ENCODE measurements around the gene GRM4. TPM values are rescaled to one million over a fixed set of nuclear protein-coding genes. Genes with fewer than 3 reads are reported as not detected.

GRM4 gene
- total RNA-seq, 1 experiment from 2014 or later, result not detected

GRCh38 chr6:33971580-33971979, 174.3 kb downstream of the GRM4 start:
- no peak for TF ChIP-seq CTCF (conservative IDR thresholded peaks at IDR 0.05)
- TF ChIP-seq EZH2 (IDR thresholded peaks at IDR 0.05; ENCODE audit: low read depth), result no peak
- no peak overlapping the region for H3K4me3 ChIP-seq
- peaks cover 35% of the 10 kb centered on the region; the same call in 1 of the 2 replicates for H3K27me3 ChIP-seq (ENCODE audit: insufficient read depth, low read depth)
- no peaks in the 10 kb centered on the region for H3K79me2 ChIP-seq (ENCODE audit: low read depth)
- no peak overlapping the region for H3K27ac ChIP-seq
- H3K36me3 ChIP-seq (ENCODE audit: low read depth), result no peaks in the 10 kb centered on the region
- no peak for DNase-seq
- H3K9me2 ChIP-seq (ENCODE audit: insufficient read depth), result no peaks in the 10 kb centered on the region
- H3F3A ChIP-seq (ENCODE audit: insufficient read depth, low read depth), result no peaks in the 10 kb centered on the region
- H3K9me3 ChIP-seq (ENCODE audit: insufficient read depth, low read depth), result no peaks in the 10 kb centered on the region
- ChIA-PET CTCF (no interaction called here), POLR2A (ENCODE audit: unreplicated experiment) (no interaction called here)
- H4K20me1 ChIP-seq (ENCODE audit: insufficient read depth), result no peaks in the 10 kb centered on the region
- no peaks in the 10 kb centered on the region for H3K4me1 ChIP-seq (replicated peaks; ENCODE audit: insufficient read depth)
- H3K4me2 ChIP-seq, result no peak overlapping the region
- no peak overlapping the region for H2AFZ ChIP-seq
- BruUV-seq (replicated peaks), result no TSS peak
- intact Hi-C loops (cut with micrococcal nuclease; ENCODE audit: unreplicated experiment), result no loop called here

Small RNAs within 50 kb of the gene (microRNA-seq; reads per million reads assigned to microRNA genes)
- gene MIR1275 (ENCODE audit: borderline number of aligned reads, borderline replicate concordance), result 14.1 reads per million, percentile 25 among the genes with 10 or more reads in this experiment

Other genes with a start within 250 kb of the GRM4 start
- gene HMGA1, start 90.8 kb upstream of the GRM4 start, total RNA-seq (2021), result 1,825 and 1,951 TPM in 2 replicates
- gene SMIM29, start 102.9 kb upstream of the GRM4 start, total RNA-seq (2021), result 32.8 and 35.2 TPM in 2 replicates
- gene NUDT3, start 246.6 kb upstream of the GRM4 start, total RNA-seq (2021), result 16.8 and 19.1 TPM in 2 replicates

Data from PC-9 (cell line).